ENCODE results near the gene SEMA4G. TPM values are rescaled to one million over a fixed set of nuclear protein-coding genes. Genes with fewer than 3 reads are reported as not detected.
A peak's percentile ranks its signal among the peaks of the same experiment; 100 is the strongest.

SEMA4G gene
- total RNA-seq, 3 donors from 2014 or later: 68.5 to 176 (median 91.9) TPM

DNA sequence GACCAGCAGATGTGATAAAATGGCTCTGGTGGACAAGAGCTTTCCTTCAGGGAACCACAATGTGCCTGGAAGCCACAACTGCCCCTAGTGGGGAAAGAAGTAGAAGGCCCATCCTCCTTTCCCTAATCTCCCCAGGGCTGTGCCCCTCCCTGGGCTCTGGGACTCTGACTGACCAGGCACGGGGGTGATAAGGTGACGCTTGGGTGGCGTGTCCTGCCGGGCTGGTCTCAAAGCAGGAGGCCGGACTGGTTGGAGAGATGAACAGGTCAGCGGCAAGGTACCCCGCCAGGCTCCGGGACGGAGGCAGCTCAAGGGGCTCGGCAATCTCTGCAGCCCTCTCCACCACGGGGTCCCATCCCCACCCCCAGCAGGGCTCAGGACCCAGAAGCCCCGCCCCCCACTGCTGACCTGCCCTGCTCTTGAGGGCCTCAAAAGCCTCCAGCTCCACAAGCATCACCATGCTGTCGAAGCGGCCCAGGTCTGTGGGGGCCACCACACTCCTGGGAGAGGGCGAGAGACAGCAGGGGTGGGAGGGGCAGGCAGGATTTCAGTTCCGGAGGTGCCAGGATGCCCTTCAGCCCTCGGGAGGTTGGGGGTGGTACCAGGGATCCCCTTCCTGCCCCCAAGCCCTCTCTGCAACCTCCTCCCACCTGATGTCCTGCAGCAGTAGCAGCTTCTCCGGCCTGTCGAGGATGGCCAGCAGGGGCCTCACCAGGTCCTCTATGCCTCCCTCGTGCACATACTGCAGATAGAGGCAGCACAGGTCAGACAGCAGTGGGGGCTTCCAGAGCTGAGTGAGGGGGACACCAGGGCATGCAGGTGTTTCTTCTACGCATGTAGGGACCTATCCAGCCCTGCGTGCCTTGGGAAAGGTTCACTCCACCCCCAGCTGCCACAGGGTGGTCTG lies 42.5 kb downstream of the SEMA4G start:
- intact Hi-C loops (cut with DNase I, micrococcal nuclease): no loop called here
- DNase-seq (no peak), ATAC-seq (no peak)
- Histone ChIP-seq H3K4me3 (no peak overlapping the region), H3K9me3 (no peaks in the 10 kb centered on the region), H3K4me1 (ENCODE audit: low read depth) (peaks cover 8% of the 10 kb centered on the region), H3K36me3 (ENCODE audit: low read depth) (no peaks in the 10 kb centered on the region)
- TF ChIP-seq, protein P1, sequence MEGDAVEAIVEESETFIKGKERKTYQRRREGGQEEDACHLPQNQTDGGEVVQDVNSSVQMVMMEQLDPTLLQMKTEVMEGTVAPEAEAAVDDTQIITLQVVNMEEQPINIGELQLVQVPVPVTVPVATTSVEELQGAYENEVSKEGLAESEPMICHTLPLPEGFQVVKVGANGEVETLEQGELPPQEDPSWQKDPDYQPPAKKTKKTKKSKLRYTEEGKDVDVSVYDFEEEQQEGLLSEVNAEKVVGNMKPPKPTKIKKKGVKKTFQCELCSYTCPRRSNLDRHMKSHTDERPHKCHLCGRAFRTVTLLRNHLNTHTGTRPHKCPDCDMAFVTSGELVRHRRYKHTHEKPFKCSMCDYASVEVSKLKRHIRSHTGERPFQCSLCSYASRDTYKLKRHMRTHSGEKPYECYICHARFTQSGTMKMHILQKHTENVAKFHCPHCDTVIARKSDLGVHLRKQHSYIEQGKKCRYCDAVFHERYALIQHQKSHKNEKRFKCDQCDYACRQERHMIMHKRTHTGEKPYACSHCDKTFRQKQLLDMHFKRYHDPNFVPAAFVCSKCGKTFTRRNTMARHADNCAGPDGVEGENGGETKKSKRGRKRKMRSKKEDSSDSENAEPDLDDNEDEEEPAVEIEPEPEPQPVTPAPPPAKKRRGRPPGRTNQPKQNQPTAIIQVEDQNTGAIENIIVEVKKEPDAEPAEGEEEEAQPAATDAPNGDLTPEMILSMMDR (IDR thresholded peaks at IDR 0.05): no peak

DNA sequence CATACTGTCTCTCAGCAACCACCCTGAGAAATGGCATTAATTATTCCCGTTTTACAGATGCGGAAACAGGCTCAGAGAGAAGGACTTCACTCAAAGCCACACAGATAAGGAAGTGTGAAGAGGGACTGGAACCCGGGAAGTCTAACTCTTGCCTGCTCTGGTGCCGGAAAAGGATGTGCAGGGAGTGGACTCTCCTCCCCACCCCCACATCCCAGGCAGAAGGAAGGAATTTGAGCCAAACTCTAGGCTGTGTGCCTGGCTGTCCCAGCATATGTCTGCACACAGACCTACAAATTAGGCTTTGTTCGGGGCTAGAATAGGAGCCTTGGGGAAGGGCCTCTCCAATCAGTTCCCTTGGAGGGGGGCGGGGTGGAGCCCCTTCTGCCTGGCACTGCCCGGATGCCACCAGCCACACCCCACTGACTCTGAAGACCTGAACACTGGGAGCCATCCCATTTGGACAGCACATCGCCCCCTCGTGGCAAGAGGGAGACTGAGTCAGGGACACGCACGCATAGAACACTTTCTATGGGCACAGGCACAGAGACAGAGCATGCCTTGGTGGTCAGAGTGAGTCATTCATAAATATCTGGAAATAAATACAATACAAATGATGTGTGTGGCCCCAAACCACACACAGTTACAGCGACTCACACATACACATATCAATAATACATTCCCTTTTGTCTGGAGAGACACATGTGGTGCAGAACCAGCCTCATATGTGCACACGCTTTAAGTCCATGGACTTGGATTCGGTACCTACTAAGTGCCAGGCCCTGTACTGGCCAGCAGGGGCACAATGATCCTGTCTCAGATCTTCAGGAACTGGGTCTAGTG lies 43.4 kb downstream of the SEMA4G start:
- intact Hi-C loops (cut with DNase I, micrococcal nuclease): no loop called here
- Histone ChIP-seq H3K9me3 (no peaks in the 10 kb centered on the region), H3K4me1 (ENCODE audit: low read depth) (peaks cover 8% of the 10 kb centered on the region), H3K4me3 (no peak overlapping the region), H3K36me3 (ENCODE audit: low read depth) (no peaks in the 10 kb centered on the region)
- TF ChIP-seq, protein P1 (IDR thresholded peaks at IDR 0.05): peak; percentile 71
- peak; percentile 83 to 92 (median 89) for DNase-seq
- peak; percentile 90 for ATAC-seq

DNA sequence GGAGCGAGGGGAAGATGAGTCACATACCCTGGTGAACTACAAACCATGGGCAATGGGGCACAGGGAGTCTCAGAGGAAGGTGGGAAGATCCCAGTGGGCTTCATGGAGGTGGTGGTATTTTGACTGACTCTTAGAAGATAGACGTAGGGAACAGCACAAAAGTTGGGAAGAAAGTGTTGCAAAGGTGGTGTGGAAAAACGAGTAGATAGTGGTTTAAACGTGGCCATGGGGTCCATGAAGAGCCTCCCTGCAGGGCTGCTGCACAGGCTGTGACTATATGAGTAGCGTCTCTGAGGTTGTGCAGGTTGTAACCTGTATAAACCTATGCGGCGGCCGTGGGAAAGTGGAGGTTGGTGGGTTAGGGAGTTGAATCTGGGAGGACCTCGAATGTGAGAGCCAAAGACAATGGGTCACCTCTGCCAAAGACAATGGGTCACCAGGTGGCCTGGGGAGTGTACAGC lies 44.1 kb downstream of the SEMA4G start:
- Histone ChIP-seq H3K4me3 (no peak overlapping the region), H3K36me3 (ENCODE audit: low read depth) (no peaks in the 10 kb centered on the region), H3K9me3 (no peaks in the 10 kb centered on the region), H3K4me1 (ENCODE audit: low read depth) (peaks cover 8% of the 10 kb centered on the region)
- DNase-seq: no peak
- intact Hi-C loops (cut with DNase I, micrococcal nuclease): no loop called here
- TF ChIP-seq, protein P1 (IDR thresholded peaks at IDR 0.05): no peak
- no peak for ATAC-seq

DNA sequence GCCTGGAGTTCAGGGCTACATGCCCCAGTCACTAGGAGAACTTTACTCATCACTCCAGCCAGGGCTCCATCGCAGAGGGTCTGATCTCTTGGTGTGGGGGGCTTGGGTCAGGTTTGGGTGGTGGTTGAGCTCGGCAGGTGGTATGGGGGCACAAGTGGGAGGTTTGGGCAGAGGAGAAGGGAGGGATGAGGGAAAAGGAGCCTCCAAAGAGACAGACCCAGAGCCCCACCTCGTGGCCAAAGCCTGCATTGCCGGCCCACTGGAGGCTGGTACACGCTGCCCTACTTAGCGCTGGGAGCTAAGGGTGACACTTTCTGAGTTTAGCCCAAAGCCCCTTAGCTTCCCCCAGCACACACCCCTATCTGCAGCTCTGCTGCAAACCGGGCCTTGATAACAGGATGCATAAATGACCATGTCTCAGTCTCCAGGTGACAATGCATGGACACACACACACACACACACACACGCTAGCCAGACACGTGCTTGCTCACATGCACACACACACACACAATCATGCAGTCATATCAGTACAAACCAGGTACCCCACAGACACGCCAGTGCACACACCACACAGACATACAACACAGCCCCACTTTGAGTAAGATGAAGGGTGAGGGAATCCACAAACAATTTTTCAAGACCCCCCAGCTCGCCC lies 45.1 kb downstream of the SEMA4G start:
- Histone ChIP-seq H3K4me1 (ENCODE audit: low read depth) (peaks cover 14% of the 10 kb centered on the region), H3K9me3 (no peaks in the 10 kb centered on the region), H3K4me3 (no peak overlapping the region), H3K36me3 (ENCODE audit: low read depth) (no peaks in the 10 kb centered on the region)
- intact Hi-C loops (cut with DNase I, micrococcal nuclease): no loop called here
- TF ChIP-seq, protein P1 (IDR thresholded peaks at IDR 0.05): peak; percentile 81
- DNase-seq (peak in 2 of 3 donors; percentile 91 to 96), ATAC-seq (peak; percentile 80)

DNA sequence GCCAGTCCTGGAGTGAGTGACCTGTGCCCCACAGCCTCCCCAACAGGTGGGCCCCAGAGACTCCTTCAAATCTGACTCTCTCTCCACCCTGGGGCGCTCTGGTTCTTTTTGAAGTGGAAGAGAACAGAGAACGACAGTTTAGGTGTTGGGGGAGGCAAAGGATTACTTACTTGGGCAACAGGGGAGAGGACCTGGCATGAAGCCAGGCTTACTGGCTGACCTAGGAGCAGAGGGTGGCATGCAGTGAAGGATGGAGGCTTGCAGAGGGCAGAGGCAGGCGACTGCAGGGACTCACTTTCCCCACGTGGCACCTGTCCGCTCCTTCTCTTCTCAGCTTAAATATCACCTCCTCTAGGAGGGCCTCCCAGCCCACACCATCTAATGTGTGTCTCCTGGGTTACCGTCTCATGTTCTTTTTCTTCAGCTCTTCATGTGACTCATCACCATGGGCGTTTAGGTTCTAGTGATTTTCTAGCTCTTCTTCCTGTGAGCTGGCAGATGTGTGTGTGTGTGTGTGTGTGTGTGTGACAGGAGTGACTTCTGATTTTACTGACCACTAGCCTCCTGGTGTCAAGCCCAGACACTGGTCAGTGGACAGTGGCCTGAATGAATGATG lies 45.8 kb downstream of the SEMA4G start:
- peaks cover 14% of the 10 kb centered on the region for H3K4me1 ChIP-seq (ENCODE audit: low read depth)
- TF ChIP-seq, protein P1 (IDR thresholded peaks at IDR 0.05): no peak
- ATAC-seq (no peak), DNase-seq (no peak)
- no peak overlapping the region for H3K4me3 ChIP-seq
- no peaks in the 10 kb centered on the region for H3K36me3 ChIP-seq (ENCODE audit: low read depth)
- intact Hi-C loops (cut with DNase I, micrococcal nuclease): no loop called here
- no peaks in the 10 kb centered on the region for H3K9me3 ChIP-seq
